Breast epithelium (tissue), 4 donors: Measurements from ENCODE around the gene CD247. TPM values are rescaled to one million over a fixed set of nuclear protein-coding genes. Genes with fewer than 3 reads are reported as not detected.

Experiments
- DNase-seq, 2 donors: peaks; one replicate each; pipeline ENCODE4 v3.0.0-alpha.2; 2019; ENCODE audit warnings: low spot score in 2 of 2
- H3K27ac ChIP-seq, 2 donors: fragments of 200-600 bp; sonication (generic) in 1 of 2; one replicate each; pipeline ENCODE4 v1.5.1; 2016 to 2019; ENCODE audit warnings: mild to moderate bottlenecking in 1 of 2
- H3K27me3 ChIP-seq, 2 donors: fragments of 200-600 bp; sonication (generic) in 1 of 2; one replicate each; pipeline versions ENCODE4 v1.5.1 to v1.6.0; 2017 to 2019; ENCODE audit warnings: control low read depth in 1 of 2, mild to moderate bottlenecking in 1 of 2
- H3K36me3 ChIP-seq: fragments of 200-600 bp; one replicate; pipeline ENCODE4 v1.5.1; 2019
- H3K4me1 ChIP-seq, 2 donors: fragments of 200-600 bp; sonication (generic); one replicate each; pipeline ENCODE4 v1.5.1; 2016 to 2019; ENCODE audit warnings: control low read depth in 1 of 2
- H3K4me3 ChIP-seq, 3 donors: fragments of 200-600 bp; sonication (generic); 1 replicate in 2 of 3; 2 replicates in 1 of 3; pipeline ENCODE4 v1.5.1; 2016 to 2019; ENCODE audit warnings: mild to moderate bottlenecking in 3 of 3, moderate library complexity in 2 of 3
- H3K9me3 ChIP-seq, 2 donors: fragments of 200-600 bp; sonication (generic) in 1 of 2; one replicate each; pipeline ENCODE4 v1.5.1; 2016 to 2019; ENCODE audit warnings: control low read depth in 1 of 2
- POLR2A ChIP-seq: fragments of 450-650 bp; IDR thresholded peaks from one replicate; pipeline ENCODE4 v1.6.1; 2016; ENCODE audit warnings: antibody characterized with exemption, mild to moderate bottlenecking, moderate library complexity
- POLR2AphosphoS5 ChIP-seq, 3 donors: sonication (generic); formaldehyde crosslinking; IDR thresholded peaks; one replicate each; pipeline ENCODE4 v1.6.1; 2017; ENCODE audit warnings: antibody characterized with exemption in 3 of 3
- intact Hi-C: fragments of 100-400 bp; cut with DNase I; formaldehyde crosslinking; loops from one replicate; pipeline ENCODE4 v1.15.1; 2023; ENCODE audit warnings: low total_unique reads
- total RNA-seq, 3 donors: library from RNA; depleted of rRNA; stranded (reverse); fragments of >200 nt; gene quantifications; one replicate each; pipeline ENCODE4 v1.1.0, GENCODE V29; 2016
- TF ChIP-seq, protein P1 (sequence below), 3 donors: fragments of 450-650 bp; IDR thresholded peaks; one replicate each; pipeline ENCODE4 v1.5.1; 2016 to 2017; ENCODE audit warnings: antibody characterized with exemption in 3 of 3, mild to moderate bottlenecking in 3 of 3, moderate library complexity in 3 of 3

Gene CD247
- total RNA-seq, 3 donors from 2014 or later, result 0.80 to 2.0 (median 2.0) TPM

DNA sequence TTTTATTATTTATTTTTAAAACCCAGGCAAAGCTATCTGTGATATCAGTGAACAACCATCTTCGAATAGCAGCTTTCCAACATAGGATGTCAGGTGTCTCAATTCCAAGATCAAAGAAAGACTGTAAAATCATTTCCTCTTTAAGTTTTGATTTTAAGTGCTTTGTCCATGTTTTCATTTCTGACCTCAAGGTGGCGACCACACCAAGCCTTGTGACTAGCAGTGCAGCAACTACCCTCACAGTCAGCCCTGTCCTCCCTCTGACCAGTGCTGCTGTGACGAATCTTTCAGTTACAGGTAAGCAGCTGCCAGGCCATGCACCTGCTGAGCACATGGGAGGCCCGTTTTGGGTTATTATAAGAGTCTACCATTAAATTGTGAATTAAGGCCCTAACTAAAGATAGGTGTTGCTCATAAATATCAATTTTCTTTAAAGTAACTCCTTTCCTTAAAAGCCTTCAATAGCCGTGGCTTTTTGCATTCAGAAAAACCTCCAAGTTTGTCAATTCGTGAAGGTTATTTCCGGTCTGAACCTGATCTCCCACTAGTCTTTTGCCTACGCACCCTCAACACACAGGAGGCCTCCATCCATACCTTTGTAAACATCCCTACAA is 117.0 kb downstream of the CD247 start:
- Histone ChIP-seq H3K4me1 (no peaks in the 10 kb centered on the region), H3K4me3 (no peak overlapping the region), H3K27ac (no peak overlapping the region), H3K27me3 (no peaks in the 10 kb centered on the region), H3K36me3 (no peaks in the 10 kb centered on the region), H3K9me3 (no peaks in the 10 kb centered on the region)
- intact Hi-C loops, result loop anchor here (2.0 kb wide), 1 partner anchor 37 kb away; no protein-coding TSS in a partner anchor
- peak in 1 of 2 donors; percentile 26 for DNase-seq
- TF ChIP-seq POLR2AphosphoS5 (IDR thresholded peaks at IDR 0.05), result no peak
- TF ChIP-seq, protein P1, sequence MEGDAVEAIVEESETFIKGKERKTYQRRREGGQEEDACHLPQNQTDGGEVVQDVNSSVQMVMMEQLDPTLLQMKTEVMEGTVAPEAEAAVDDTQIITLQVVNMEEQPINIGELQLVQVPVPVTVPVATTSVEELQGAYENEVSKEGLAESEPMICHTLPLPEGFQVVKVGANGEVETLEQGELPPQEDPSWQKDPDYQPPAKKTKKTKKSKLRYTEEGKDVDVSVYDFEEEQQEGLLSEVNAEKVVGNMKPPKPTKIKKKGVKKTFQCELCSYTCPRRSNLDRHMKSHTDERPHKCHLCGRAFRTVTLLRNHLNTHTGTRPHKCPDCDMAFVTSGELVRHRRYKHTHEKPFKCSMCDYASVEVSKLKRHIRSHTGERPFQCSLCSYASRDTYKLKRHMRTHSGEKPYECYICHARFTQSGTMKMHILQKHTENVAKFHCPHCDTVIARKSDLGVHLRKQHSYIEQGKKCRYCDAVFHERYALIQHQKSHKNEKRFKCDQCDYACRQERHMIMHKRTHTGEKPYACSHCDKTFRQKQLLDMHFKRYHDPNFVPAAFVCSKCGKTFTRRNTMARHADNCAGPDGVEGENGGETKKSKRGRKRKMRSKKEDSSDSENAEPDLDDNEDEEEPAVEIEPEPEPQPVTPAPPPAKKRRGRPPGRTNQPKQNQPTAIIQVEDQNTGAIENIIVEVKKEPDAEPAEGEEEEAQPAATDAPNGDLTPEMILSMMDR (IDR thresholded peaks at IDR 0.05), result peak in 2 of 3 donors; percentile 39 to 43

DNA sequence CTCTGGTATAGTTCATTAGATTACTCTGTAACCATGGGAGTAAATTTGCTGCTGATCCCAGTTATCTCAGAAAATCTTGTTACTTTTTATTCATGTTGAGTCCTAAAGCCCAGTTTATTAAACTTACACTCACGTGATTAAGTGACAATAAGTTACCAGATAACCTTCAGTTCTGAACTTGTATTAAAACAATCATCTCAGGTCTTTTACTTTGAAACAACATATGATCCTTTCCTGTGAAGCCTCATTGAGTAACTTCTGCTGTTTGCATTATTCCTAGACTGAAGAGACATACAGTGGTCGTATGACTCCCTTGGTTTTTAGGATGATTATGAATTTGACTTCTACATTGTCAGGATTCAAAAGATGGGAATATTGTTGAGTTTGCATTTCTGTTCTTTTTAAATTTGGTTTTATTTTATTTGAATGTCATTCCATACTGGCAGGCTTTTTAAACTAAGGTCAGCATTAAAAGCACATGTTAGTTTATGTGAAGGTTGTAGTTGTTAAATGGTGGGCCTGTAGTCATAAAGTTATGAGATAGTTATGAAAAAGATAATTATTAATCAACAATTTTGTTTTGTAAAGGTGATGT is 117.9 kb downstream of the CD247 start:
- no peaks in the 10 kb centered on the region for H3K4me1 ChIP-seq
- no peak overlapping the region for H3K4me3 ChIP-seq
- no peak overlapping the region for H3K27ac ChIP-seq
- DNase-seq, result no peak
- no peaks in the 10 kb centered on the region for H3K27me3 ChIP-seq
- H3K9me3 ChIP-seq, result no peaks in the 10 kb centered on the region
- intact Hi-C loops, result loop anchor here (2.0 kb wide), 1 partner anchor 36 kb away; no protein-coding TSS in a partner anchor
- TF ChIP-seq POLR2AphosphoS5 (IDR thresholded peaks at IDR 0.05) (no peak), POLR2A (no peak)
- TF ChIP-seq, protein P1 (IDR thresholded peaks at IDR 0.05), result no peak
- no peaks in the 10 kb centered on the region for H3K36me3 ChIP-seq

DNA sequence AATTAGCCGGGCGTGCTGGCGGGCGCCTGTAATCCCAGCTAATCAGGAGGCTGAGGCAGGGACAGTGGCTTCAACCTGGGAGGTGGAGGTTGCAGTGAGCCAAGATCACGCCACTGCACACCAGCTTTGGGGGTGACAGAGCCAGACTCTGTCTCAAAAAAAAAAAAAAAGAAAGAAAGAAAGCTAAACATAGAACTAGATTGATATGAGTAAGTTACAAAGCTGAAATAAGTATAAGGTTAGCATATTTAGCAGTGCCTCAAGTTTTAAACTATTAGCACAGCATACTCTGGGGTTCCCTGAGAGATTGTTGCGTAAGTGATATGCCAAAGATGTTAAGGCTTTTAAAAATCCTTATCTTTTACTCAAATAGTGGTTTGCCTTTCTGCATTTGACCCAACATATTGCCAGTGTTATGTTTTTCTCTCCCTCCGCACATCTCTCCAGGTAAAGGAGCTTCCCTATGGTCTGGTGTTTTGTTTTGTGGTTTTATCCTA is 126.1 kb downstream of the CD247 start:
- H3K27ac ChIP-seq, result no peak overlapping the region
- no peaks in the 10 kb centered on the region for H3K36me3 ChIP-seq
- no peak for DNase-seq
- H3K4me3 ChIP-seq, result no peak overlapping the region
- intact Hi-C loops, result no loop called here
- H3K27me3 ChIP-seq, result no peaks in the 10 kb centered on the region
- TF ChIP-seq, protein P1 (IDR thresholded peaks at IDR 0.05), result no peak
- no peak for TF ChIP-seq POLR2AphosphoS5 (IDR thresholded peaks at IDR 0.05)
- TF ChIP-seq POLR2A, result no peak
- no peaks in the 10 kb centered on the region for H3K4me1 ChIP-seq
- H3K9me3 ChIP-seq, result no peaks in the 10 kb centered on the region

DNA sequence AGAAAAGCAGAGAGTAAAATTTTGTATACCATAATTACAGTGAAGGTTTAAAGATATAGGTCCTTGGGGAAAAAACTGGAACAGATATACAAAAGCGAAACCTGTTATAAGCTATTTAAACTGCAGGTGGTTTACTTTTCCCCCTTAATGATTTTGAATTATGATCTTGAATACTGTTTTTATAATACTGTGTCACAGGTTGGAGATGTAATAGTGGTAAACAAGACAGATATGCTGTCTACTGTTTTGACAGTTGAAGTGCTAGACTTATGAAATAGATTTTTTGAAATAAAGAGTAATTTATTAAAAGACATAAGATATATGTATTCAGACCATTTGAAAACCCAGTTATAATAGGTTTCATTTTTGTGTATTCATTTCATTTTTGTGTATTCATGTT is 129.4 kb downstream of the CD247 start:
- Histone ChIP-seq H3K36me3 (no peaks in the 10 kb centered on the region), H3K27me3 (no peaks in the 10 kb centered on the region), H3K4me1 (no peaks in the 10 kb centered on the region), H3K27ac (no peak overlapping the region), H3K9me3 (no peaks in the 10 kb centered on the region), H3K4me3 (no peak overlapping the region)
- intact Hi-C loops, result no loop called here
- no peak for DNase-seq
- TF ChIP-seq, protein P1 (IDR thresholded peaks at IDR 0.05), result no peak

DNA sequence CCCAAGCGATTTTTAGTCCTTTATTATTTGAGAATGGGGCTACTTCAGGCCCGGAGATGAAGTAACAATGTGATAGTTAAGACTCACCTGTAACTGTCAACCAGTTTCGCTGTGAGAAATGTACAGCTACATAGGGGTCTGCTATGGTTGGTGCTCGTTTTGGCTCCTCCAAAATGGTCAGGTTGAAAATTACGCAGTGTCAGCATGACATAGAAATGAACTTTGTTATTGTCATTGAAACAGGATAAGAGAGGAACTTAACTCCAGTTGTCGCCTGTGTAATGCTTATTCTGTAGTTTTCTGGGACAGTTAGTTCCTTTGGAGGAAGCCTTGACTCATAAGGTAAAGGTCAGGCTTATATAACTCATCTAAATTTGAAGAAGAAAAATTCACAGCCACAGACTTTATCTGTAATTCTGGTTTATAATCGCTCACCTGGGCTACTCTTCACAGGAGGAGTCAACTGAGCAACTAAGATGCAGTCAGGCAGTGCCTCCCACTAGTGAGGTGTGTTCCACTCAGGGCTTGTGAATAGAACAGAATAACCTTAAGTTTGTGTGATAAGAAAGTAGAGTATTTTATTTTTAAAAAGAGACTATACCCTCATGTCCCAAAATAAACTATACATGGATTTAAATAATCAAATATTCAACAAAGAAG is 130.9 kb downstream of the CD247 start:
- no peaks in the 10 kb centered on the region for H3K36me3 ChIP-seq

More for the DNA sequence above, 130.9 kb downstream of the CD247 start:
- H3K27ac ChIP-seq, result no peak overlapping the region
- H3K27me3 ChIP-seq, result no peaks in the 10 kb centered on the region
- H3K4me1 ChIP-seq, result no peaks in the 10 kb centered on the region
- no peak for DNase-seq
- TF ChIP-seq, protein P1 (IDR thresholded peaks at IDR 0.05), result no peak
- TF ChIP-seq POLR2A (no peak), POLR2AphosphoS5 (IDR thresholded peaks at IDR 0.05) (no peak)
- intact Hi-C loops, result no loop called here
- no peaks in the 10 kb centered on the region for H3K9me3 ChIP-seq
- no peak overlapping the region for H3K4me3 ChIP-seq
